HepG2 (cell line): Measurements from ENCODE around the gene CYP27A1.

Source experiments
- ERF ChIP-seq: IDR thresholded peaks from 2 replicates; pipeline ENCODE4 v1.6.1; 2018; ENCODE audit warnings: missing biosample characterization, missing genetic modification reagents
- FOXK2 ChIP-seq: fragments of 450-650 bp; IDR thresholded peaks from 2 replicates; pipeline ENCODE4 v1.6.1; 2016
- GABPB1 ChIP-seq: IDR thresholded peaks from 2 replicates; pipeline ENCODE4 v1.6.1; 2016; ENCODE audit warnings: mild to moderate bottlenecking, missing genetic modification reagents, moderate library complexity, missing compliant biosample characterization
- HIVEP1 ChIP-seq: sonication (generic); formaldehyde crosslinking; IDR thresholded peaks from 2 replicates; pipeline ENCODE4 v1.4.0; 2020; ENCODE audit warnings: mild to moderate bottlenecking, missing genetic modification reagents
- SIN3A ChIP-seq: IDR thresholded peaks from 2 replicates; pipeline ENCODE4 v1.6.1; 2011; ENCODE audit warnings: low read depth, mild to moderate bottlenecking, control low read depth, low read length, borderline replicate concordance
- SRF ChIP-seq: IDR thresholded peaks from 2 replicates; pipeline ENCODE4 v1.6.1; 2011; ENCODE audit warnings: mild to moderate bottlenecking, low read depth, low read length, moderate library complexity
- ZNF639 ChIP-seq: conservative IDR thresholded peaks from 2 replicates; pipeline ENCODE4 v1.6.1; 2018; ENCODE audit warnings: missing genetic modification reagents

GRCh38 chr2:218816561-218817011, 34.6 kb downstream of the CYP27A1 start:
- TF ChIP-seq FOXK2 (no peak), SIN3A (no peak), ERF (CRISPR knock-in tag) (no peak), GABPB1 (CRISPR knock-in tag) (no peak), HIVEP1 (no peak), ZNF639 (CRISPR knock-in tag) (no peak), SRF (no peak)
